ENCODE data around the gene BCKDHB. TPM values are rescaled to one million over a fixed set of nuclear protein-coding genes. Genes with fewer than 3 reads are reported as not detected.

BCKDHB gene
- total and polyA plus RNA-seq, 2 of the 4 experiments (the other 2 are of a cell fraction): 11.2 to 11.8 TPM

DNA sequence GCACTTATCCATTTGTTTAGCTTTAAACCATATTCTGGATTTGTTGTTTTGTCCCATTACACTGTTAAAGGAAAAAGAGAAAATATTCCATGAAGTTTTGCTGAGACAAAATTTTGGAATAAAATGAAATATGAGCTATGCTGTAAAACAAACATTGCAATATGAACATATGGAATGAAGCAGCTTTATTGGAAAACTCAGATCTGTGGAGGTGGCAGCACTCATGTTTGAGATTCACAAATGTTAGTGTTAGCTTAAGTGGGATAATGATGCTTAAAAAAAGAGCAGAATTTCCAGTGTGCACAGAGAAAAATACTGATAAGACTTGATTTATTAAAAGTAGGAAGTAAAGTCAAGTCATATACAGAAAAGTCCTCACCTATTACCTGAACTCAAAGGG lies 196.2 kb downstream of the BCKDHB start:
- H3K9ac ChIP-seq (ENCODE audit: low read depth, low read length): no peak overlapping the region
- no peaks in the 10 kb centered on the region for H4K20me1 ChIP-seq (ENCODE audit: insufficient read depth, low read length)
- H3K27ac ChIP-seq (ENCODE audit: insufficient read depth, low read length): no peak overlapping the region
- no peak overlapping the region for H3K4ac ChIP-seq (ENCODE audit: low read depth, low read length)
- no peak overlapping the region for H4K5ac ChIP-seq (ENCODE audit: low read depth, low read length)
- DNase-seq (no peak), ATAC-seq (ENCODE audit: low read depth) (no peak)
- no peak overlapping the region for H3K18ac ChIP-seq (ENCODE audit: low read depth, low read length)
- in situ Hi-C loops (cut with MboI; ENCODE audit: low sequenced_read_pairs) (no loop called here), dilution Hi-C loops (cut with HindIII; ENCODE audit: low sequenced_read_pairs, unreplicated experiment) (no loop called here), intact Hi-C loops (cut with micrococcal nuclease) (no loop called here)
- no peaks in the 10 kb centered on the region for H3K9me1 ChIP-seq (ENCODE audit: insufficient read depth, low read length)
- no peak overlapping the region for H2AK5ac ChIP-seq (ENCODE audit: low read depth, low read length)
- no peak overlapping the region for H2AFZ ChIP-seq (replicated peaks; ENCODE audit: low read length, poor library complexity)
- ChIA-PET POLR2A (ENCODE audit: unreplicated experiment) (interaction anchor here (0.6 kb wide), 1 partner anchor 57 kb away, joined by 3 read pairs; no protein-coding TSS in a partner anchor), CTCF (interaction anchor here (0.5 kb wide), 1 partner anchor 28 kb away, joined by 3 read pairs; no protein-coding TSS in a partner anchor)
- H3K4me3 ChIP-seq (ENCODE audit: insufficient read depth, low read depth, low read length): no peak overlapping the region
- H3K56ac ChIP-seq (ENCODE audit: extremely low read depth, insufficient read depth, low read length): no peak overlapping the region
- H3K4me2 ChIP-seq (ENCODE audit: low read depth, low read length): no peak overlapping the region
- no TSS peak for BruUV-seq (replicated peaks)
- no peak overlapping the region for H2AK9ac ChIP-seq (replicated peaks; ENCODE audit: low read depth, low read length, poor library complexity)
- H3K36me3 ChIP-seq (ENCODE audit: control insufficient read depth, insufficient read depth, low read length): no peaks in the 10 kb centered on the region
- H3K4me1 ChIP-seq (ENCODE audit: control insufficient read depth, insufficient read depth, low read length): no peaks in the 10 kb centered on the region
- H3K23ac ChIP-seq (ENCODE audit: low read depth, low read length): no peak overlapping the region
- H2BK15ac ChIP-seq (ENCODE audit: low read depth, low read length): no peak overlapping the region
- no peak overlapping the region for H3K14ac ChIP-seq (replicated peaks; ENCODE audit: low read depth, low read length)
- no peak overlapping the region for H2BK120ac ChIP-seq (ENCODE audit: low read depth, low read length)
- no peaks in the 10 kb centered on the region for H3K79me1 ChIP-seq (ENCODE audit: low read depth in 1 of 2, low read length in 2 of 2)
- no peak for TF ChIP-seq BHLHE40 (IDR thresholded peaks at IDR 0.05; ENCODE audit: low read depth, low read length)
- no peak for TF ChIP-seq MXI1 (IDR thresholded peaks at IDR 0.05; ENCODE audit: borderline replicate concordance, low read depth, low read length)
- no peak for TF ChIP-seq MAZ (IDR thresholded peaks at IDR 0.05; ENCODE audit: borderline replicate concordance, low read depth, low read length)
- no peak for TF ChIP-seq ELK1 (IDR thresholded peaks at IDR 0.05; ENCODE audit: borderline replicate concordance, low read depth, low read length)
- TF ChIP-seq SMC3 (IDR thresholded peaks at IDR 0.05; ENCODE audit: low read depth, low read length): no peak
- H3K9me3 ChIP-seq (ENCODE audit: control insufficient read depth, insufficient read depth, low read length): no peaks in the 10 kb centered on the region
- no peaks in the 10 kb centered on the region for H3K27me3 ChIP-seq (ENCODE audit: control insufficient read depth, insufficient read depth, low read length)
- no peak overlapping the region for H2BK5ac ChIP-seq (ENCODE audit: low read depth, low read length, poor library complexity, severe bottlenecking)
- no peak overlapping the region for H2BK20ac ChIP-seq (ENCODE audit: low read depth, low read length)
- no peak overlapping the region for H4K8ac ChIP-seq (ENCODE audit: low read depth in 2 of 2, low read length in 2 of 2)
- H4K91ac ChIP-seq (ENCODE audit: insufficient read depth, low read depth, low read length): no peak overlapping the region

Data from IMR-90 (cell line).